GM12865 (cell line): ENCODE results near the gene ABHD15.
A peak's percentile ranks its signal among the peaks of the same experiment; 100 is the strongest.

Experiments
- DNase-seq: peaks from one replicate; pipeline ENCODE4 v3.0.0; 2010; ENCODE audit warnings: low read depth
- H3K4me3 ChIP-seq: 2 replicates; pipeline ENCODE4 v1.5.1; 2011; ENCODE audit warnings: mild to moderate bottlenecking, low read depth, low read length, control low read depth
- CTCF ChIP-seq: IDR thresholded peaks from 2 replicates; pipeline ENCODE4 v1.5.1; 2011; ENCODE audit warnings: low read length, control low read depth, low read depth, inconsistent platforms; ENCODE audit not compliant: insufficient read depth; ENCODE audit errors: missing control alignments

Gene ABHD15

GRCh38 chr17:29584452-29585079, 17.7 kb upstream of the ABHD15 start:
- no peak for TF ChIP-seq CTCF
- no peak for DNase-seq
- no peak overlapping the region for H3K4me3 ChIP-seq

GRCh38 chr17:29583324-29584248, 16.7 kb upstream of the ABHD15 start:
- no peak overlapping the region for H3K4me3 ChIP-seq
- no peak for TF ChIP-seq CTCF
- DNase-seq, result no peak

GRCh38 chr17:29582772-29583171, 15.9 kb upstream of the ABHD15 start:
- H3K4me3 ChIP-seq, result no peak overlapping the region
- DNase-seq, result no peak
- TF ChIP-seq CTCF, result no peak

- H3K4me3 ChIP-seq, result no peak overlapping the region
- DNase-seq, result no peak
- no peak for TF ChIP-seq CTCF
Measured at GRCh38 chr17:29582254-29582765, 15.5 kb upstream of the ABHD15 start.

GRCh38 chr17:29581583-29582253, 14.9 kb upstream of the ABHD15 start:
- no peak for DNase-seq
- TF ChIP-seq CTCF, result no peak
- no peak overlapping the region for H3K4me3 ChIP-seq

- H3K4me3 ChIP-seq, result no peak overlapping the region
- TF ChIP-seq CTCF, result peak; percentile 93
- DNase-seq, result peak; percentile 91
Measured at GRCh38 chr17:29579866-29580771, 13.3 kb upstream of the ABHD15 start.
